ENCODE measurements around the gene PHTF1. TPM values are rescaled to one million over a fixed set of nuclear protein-coding genes. Genes with fewer than 3 reads are reported as not detected.

Gene PHTF1
- total and polyA plus RNA-seq, 2 donors (not counting 1 experiment from before 2014, with no cell fraction given), result 3.6 to 18.5 TPM

- Histone ChIP-seq H3K4me1 (ENCODE audit: control insufficient read depth in 2 of 2, insufficient read depth in 2 of 2, low read length in 2 of 2) (peaks cover 0 to 8% of the 10 kb centered on the region in 2 donors), H3K27ac (ENCODE audit: low read length in 2 of 2) (no peak overlapping the region), H3K9me3 (ENCODE audit: control extremely low read depth in 1 of 3, control insufficient read depth in 2 of 3, insufficient read depth in 1 of 3, low read length in 2 of 3) (peaks cover 0 to 17% (median 9%) of the 10 kb centered on the region in 3 donors), H2AFZ (ENCODE audit: insufficient read depth, low read depth, low read length, poor library complexity, severe bottlenecking) (no peak overlapping the region), H4K20me1 (ENCODE audit: control insufficient read depth, insufficient read depth, low read length, poor library complexity, severe bottlenecking) (no peaks in the 10 kb centered on the region), H3K4me3 (ENCODE audit: control extremely low read depth in 1 of 5, extremely low read depth in 1 of 5, insufficient read depth in 1 of 5, low read depth in 2 of 5, low read length in 4 of 5) (no peak overlapping the region), H3K36me3 (replicated peaks in 1 of 2; ENCODE audit: control extremely low read depth in 1 of 2, control insufficient read depth in 1 of 2, extremely low read depth in 1 of 2, insufficient read depth in 2 of 2, low read length in 1 of 2) (peaks cover 0 to 3% of the 10 kb centered on the region in 2 experiments), H3K79me2 (ENCODE audit: control insufficient read depth, insufficient read depth, low read length) (no peaks in the 10 kb centered on the region), H3K27me3 (replicated peaks in 1 of 4; ENCODE audit: control extremely low read depth in 1 of 4, control insufficient read depth in 3 of 4, insufficient read depth in 4 of 4, low read length in 3 of 4) (no peaks in the 10 kb centered on the region), H3K9ac (ENCODE audit: low read length) (no peak overlapping the region), H3K4me2 (replicated peaks; ENCODE audit: low read depth, low read length, poor library complexity, severe bottlenecking) (no peak overlapping the region)
- no peak for ATAC-seq (ENCODE audit: low read depth)
- Mint-ChIP-seq H3K4me3 (no peak overlapping the region), H3K9me3 (ENCODE audit: insufficient read depth) (peaks cover 8% of the 10 kb centered on the region), H3K27ac (no peak overlapping the region), H3K27me3 (no peaks in the 10 kb centered on the region), H3K4me1 (peaks cover 10% of the 10 kb centered on the region)
- DNase-seq, result no peak
- ChIA-PET CTCF (no interaction called here), POLR2A (no interaction called here)
- TF ChIP-seq CTCF (IDR thresholded peaks at IDR 0.05) (no peak), EZH2 (IDR thresholded peaks at IDR 0.05; ENCODE audit: borderline replicate concordance, insufficient read depth, low read depth, low read length, poor library complexity, severe bottlenecking) (no peak)
- intact Hi-C loops (cut with micrococcal nuclease), result no loop called here
Observed at GRCh38 chr1:113694910-113695309, 64.4 kb downstream of the PHTF1 start.

GRCh38 chr1:113692824-113693431, 66.4 kb downstream of the PHTF1 start:
- Mint-ChIP-seq H3K4me3 (no peak overlapping the region), H3K27ac (no peak overlapping the region), H3K27me3 (no peaks in the 10 kb centered on the region), H3K9me3 (ENCODE audit: insufficient read depth) (peaks cover 8% of the 10 kb centered on the region), H3K4me1 (peaks cover 10% of the 10 kb centered on the region)
- no peak for DNase-seq
- no peak for TF ChIP-seq CTCF (IDR thresholded peaks at IDR 0.05)
- TF ChIP-seq EZH2 (IDR thresholded peaks at IDR 0.05; ENCODE audit: borderline replicate concordance, insufficient read depth, low read depth, low read length, poor library complexity, severe bottlenecking), result no peak
- CTCF ChIA-PET, result no interaction called here
- H3K79me2 ChIP-seq (ENCODE audit: control insufficient read depth, insufficient read depth, low read length), result no peaks in the 10 kb centered on the region
- H3K27me3 ChIP-seq (replicated peaks in 1 of 4; ENCODE audit: control extremely low read depth in 1 of 4, control insufficient read depth in 3 of 4, insufficient read depth in 4 of 4, low read length in 3 of 4), result no peaks in the 10 kb centered on the region
- peaks cover 0 to 17% (median 9%) of the 10 kb centered on the region in 3 donors for H3K9me3 ChIP-seq (ENCODE audit: control extremely low read depth in 1 of 3, control insufficient read depth in 2 of 3, insufficient read depth in 1 of 3, low read length in 2 of 3)
- ATAC-seq (ENCODE audit: low read depth), result no peak
- H2AFZ ChIP-seq (ENCODE audit: insufficient read depth, low read depth, low read length, poor library complexity, severe bottlenecking), result no peak overlapping the region
- no peaks in the 10 kb centered on the region for H4K20me1 ChIP-seq (ENCODE audit: control insufficient read depth, insufficient read depth, low read length, poor library complexity, severe bottlenecking)
- no peak overlapping the region for H3K4me2 ChIP-seq (replicated peaks; ENCODE audit: low read depth, low read length, poor library complexity, severe bottlenecking)
- H3K9ac ChIP-seq (ENCODE audit: low read length), result no peak overlapping the region
- intact Hi-C loops (cut with micrococcal nuclease), result no loop called here
- no peak overlapping the region for H3K27ac ChIP-seq (ENCODE audit: low read length in 2 of 2)
- 97% methylated on average over 3 of the region's 4 CpGs for WGBS (ENCODE audit: insufficient coverage)
- POLR2A ChIA-PET, result no interaction called here
- H3K4me1 ChIP-seq (ENCODE audit: control insufficient read depth in 2 of 2, insufficient read depth in 2 of 2, low read length in 2 of 2), result peaks cover 0 to 8% of the 10 kb centered on the region in 2 donors
- peaks cover 0 to 3% of the 10 kb centered on the region in 2 experiments for H3K36me3 ChIP-seq (replicated peaks in 1 of 2; ENCODE audit: control extremely low read depth in 1 of 2, control insufficient read depth in 1 of 2, extremely low read depth in 1 of 2, insufficient read depth in 2 of 2, low read length in 1 of 2)
- no peak overlapping the region for H3K4me3 ChIP-seq (ENCODE audit: control extremely low read depth in 1 of 5, extremely low read depth in 1 of 5, insufficient read depth in 1 of 5, low read depth in 2 of 5, low read length in 4 of 5)
